PC-9 (cell line): Measurements from ENCODE around the gene GPR151.

ENCODE experiments used
- EZH2 ChIP-seq: fragments of 200-600 bp; sonication (generic); IDR thresholded peaks from 2 replicates; pipeline ENCODE4 v1.8.0; 2017; ENCODE audit warnings: antibody characterized with exemption, low read depth
- TF ChIP-seq, protein P1 (sequence below): fragments of 200-600 bp; sonication (generic); conservative IDR thresholded peaks from 2 replicates; pipeline ENCODE4 v1.6.1; 2017; ENCODE audit warnings: mixed run types, antibody characterized with exemption, mild to moderate bottlenecking, moderate library complexity

DNA sequence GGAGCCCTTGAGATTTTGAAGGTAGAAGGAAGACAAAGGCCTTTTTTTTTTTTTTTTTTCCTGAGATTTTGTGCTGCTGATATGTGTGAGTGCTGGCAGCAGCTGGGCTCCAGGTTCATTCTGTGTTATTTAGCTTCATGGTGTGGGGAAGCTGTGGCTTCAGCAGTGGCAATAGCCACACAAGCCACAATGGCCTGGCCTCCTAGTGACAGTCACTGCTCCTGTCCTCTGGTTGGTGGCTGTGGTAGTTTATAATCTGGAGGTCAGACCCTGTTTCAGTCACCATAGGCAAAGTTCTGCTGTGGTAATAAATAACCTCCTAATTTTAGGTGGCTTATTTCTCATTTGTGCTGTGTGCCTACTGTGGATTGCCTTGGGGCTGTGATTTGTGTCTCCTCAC lies 28.2 kb upstream of the GPR151 start:
- TF ChIP-seq EZH2 = no peak
- TF ChIP-seq, protein P1, sequence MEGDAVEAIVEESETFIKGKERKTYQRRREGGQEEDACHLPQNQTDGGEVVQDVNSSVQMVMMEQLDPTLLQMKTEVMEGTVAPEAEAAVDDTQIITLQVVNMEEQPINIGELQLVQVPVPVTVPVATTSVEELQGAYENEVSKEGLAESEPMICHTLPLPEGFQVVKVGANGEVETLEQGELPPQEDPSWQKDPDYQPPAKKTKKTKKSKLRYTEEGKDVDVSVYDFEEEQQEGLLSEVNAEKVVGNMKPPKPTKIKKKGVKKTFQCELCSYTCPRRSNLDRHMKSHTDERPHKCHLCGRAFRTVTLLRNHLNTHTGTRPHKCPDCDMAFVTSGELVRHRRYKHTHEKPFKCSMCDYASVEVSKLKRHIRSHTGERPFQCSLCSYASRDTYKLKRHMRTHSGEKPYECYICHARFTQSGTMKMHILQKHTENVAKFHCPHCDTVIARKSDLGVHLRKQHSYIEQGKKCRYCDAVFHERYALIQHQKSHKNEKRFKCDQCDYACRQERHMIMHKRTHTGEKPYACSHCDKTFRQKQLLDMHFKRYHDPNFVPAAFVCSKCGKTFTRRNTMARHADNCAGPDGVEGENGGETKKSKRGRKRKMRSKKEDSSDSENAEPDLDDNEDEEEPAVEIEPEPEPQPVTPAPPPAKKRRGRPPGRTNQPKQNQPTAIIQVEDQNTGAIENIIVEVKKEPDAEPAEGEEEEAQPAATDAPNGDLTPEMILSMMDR = no peak
